GM12878 (cell line): ENCODE measurements around the gene AQP2. TPM values are rescaled to one million over a fixed set of nuclear protein-coding genes. Genes with fewer than 3 reads are reported as not detected.

Experiments
- ATAC-seq: fragments of 200-7000 bp; cut with Tn5 transposase; 3 replicates; pipeline ENCODE4 v1.9.1; 2020; ENCODE audit warnings: mild to moderate bottlenecking, moderate library complexity
- BruUV-seq: library from RNA; stranded (reverse); fragments of 400-500 nt; replicated peaks from 2 replicates; lab custom pipeline; 2021; lab: Mats Ljungman, UMichigan
- CTCF ChIA-PET: fragments of 300-600 bp; sonication (Branson Sonifier 250); formaldehyde crosslinking; extraction: SDS; loops from one replicate; lab custom pipeline; 2021; ENCODE audit warnings: inconsistent platforms; lab: Yijun Ruan, JAX
- POLR2A ChIA-PET: fragments of 350-600 bp; formaldehyde crosslinking; extraction: SDS; loops from one replicate; lab custom pipeline; 2021; ENCODE audit warnings: inconsistent platforms; lab: Charles Lee
- RAD21 ChIA-PET: fragments of 300-600 bp; sonication (Branson Sonifier 250); formaldehyde crosslinking; loops from one replicate; lab custom pipeline; 2023; ENCODE audit warnings: antibody characterized with exemption; ENCODE audit not compliant: unreplicated experiment; lab: Charles Lee
- SMC1A ChIA-PET: fragments of 300-600 bp; sonication (Branson Sonifier 250); formaldehyde crosslinking; loops from one replicate; lab custom pipeline; 2023; ENCODE audit not compliant: unreplicated experiment, uncharacterized antibody; lab: Charles Lee
- DNase-seq: peaks from one replicate; pipeline ENCODE4 v3.0.0-alpha.2; 2011; ENCODE audit warnings: low read depth, low spot score
- FAIRE-seq: peaks from 3 replicates; lab custom pipeline; 2011; peaks lifted over from hg19 to GRCh38; lab: Jason Lieb, UNC
- H2AFZ ChIP-seq: 2 replicates; pipeline ENCODE4 v1.6.0; 2011; ENCODE audit warnings: low read depth, low read length, control low read depth; ENCODE audit not compliant: control insufficient read depth
- H3K27ac ChIP-seq: 2 replicates; pipeline ENCODE4 v1.5.1; 2011; ENCODE audit warnings: control low read depth; ENCODE audit not compliant: control insufficient read depth, insufficient read depth
- H3K27me3 ChIP-seq, 2 experiments: replicated peaks in 1 of 2; 2 replicates each; pipeline versions ENCODE4 v1.6.0 to v1.6.1; 2011; ENCODE audit warnings: low read length in 1 of 2; ENCODE audit not compliant: control insufficient read depth in 2 of 2, insufficient read depth in 2 of 2
- H3K36me3 ChIP-seq, 2 experiments: 2 replicates each; pipeline ENCODE4 v1.5.1; 2011; ENCODE audit warnings: low read length in 1 of 2; ENCODE audit not compliant: control insufficient read depth in 2 of 2, insufficient read depth in 2 of 2
- H3K4me1 ChIP-seq: 2 replicates; pipeline ENCODE4 v1.6.1; 2011; ENCODE audit warnings: mild to moderate bottlenecking, low read length, moderate library complexity, mixed read lengths; ENCODE audit not compliant: control insufficient read depth, insufficient read depth
- H3K4me2 ChIP-seq: 2 replicates; pipeline ENCODE4 v1.6.0; 2011; ENCODE audit warnings: control low read depth; ENCODE audit not compliant: control insufficient read depth, insufficient read depth
- H3K4me3 ChIP-seq: fragments of 200-600 bp; sonication (generic); 2 replicates; pipeline ENCODE4 v1.5.1; 2016
- H3K79me2 ChIP-seq: 2 replicates; pipeline ENCODE4 v1.6.0; 2011; ENCODE audit warnings: low read length; ENCODE audit not compliant: control insufficient read depth, insufficient read depth
- H3K9ac ChIP-seq: 2 replicates; pipeline ENCODE4 v1.8.0; 2011; ENCODE audit warnings: low read length, control low read depth, mixed read lengths; ENCODE audit not compliant: control insufficient read depth, insufficient read depth
- H3K9me3 ChIP-seq: replicated peaks from 3 replicates; pipeline ENCODE4 v1.5.1; 2011; ENCODE audit warnings: mild to moderate bottlenecking, low read length; ENCODE audit not compliant: control insufficient read depth, insufficient read depth
- H4K20me1 ChIP-seq: 2 replicates; pipeline ENCODE4 v1.6.0; 2011; ENCODE audit not compliant: control insufficient read depth, insufficient read depth
- HDAC6 ChIP-seq: fragments of 200-600 bp; sonication (generic); IDR thresholded peaks from one replicate; pipeline ENCODE4 v1.8.0; 2017; ENCODE audit warnings: antibody characterized with exemption; ENCODE audit not compliant: unreplicated experiment
- MXI1 ChIP-seq: fragments of 150-350 bp; IDR thresholded peaks from 2 replicates; pipeline ENCODE4 v1.6.1; 2011; ENCODE audit warnings: low read depth, mild to moderate bottlenecking, inconsistent platforms, low read length, improper control_type of control experiment
- RB1 ChIP-seq: fragments of 450-650 bp; formaldehyde crosslinking; IDR thresholded peaks from 2 replicates; pipeline ENCODE4 v1.6.1; 2017; ENCODE audit warnings: mild to moderate bottlenecking, borderline replicate concordance
- STAT1 ChIP-seq: fragments of 450-650 bp; conservative IDR thresholded peaks from 2 replicates; pipeline ENCODE4 v1.6.1; 2014; ENCODE audit warnings: antibody characterized with exemption, mild to moderate bottlenecking
- SUZ12 ChIP-seq: fragments of 200-600 bp; sonication (generic); IDR thresholded peaks from one replicate; pipeline ENCODE4 v1.6.1; 2018; ENCODE audit warnings: antibody characterized with exemption, mild to moderate bottlenecking; ENCODE audit not compliant: unreplicated experiment
- YY1 ChIP-seq: IDR thresholded peaks from 2 replicates; pipeline ENCODE4 v1.6.1; 2011; ENCODE audit warnings: low read depth, mild to moderate bottlenecking, low read length
- ZBED1 ChIP-seq: IDR thresholded peaks from 2 replicates; pipeline ENCODE4 v1.6.1; 2016; ENCODE audit warnings: borderline replicate concordance
- WGBS: methylation state at CpG from one replicate; pipeline ENCODE4 v1.1.6; 2016; ENCODE audit warnings: low lambda C conversion rate; ENCODE audit not compliant: insufficient replicate concordance, insufficient coverage; ENCODE audit errors: missing lambda C conversion rate; 5-methylcytosine and 5-hydroxymethylcytosine counted together
- in situ Hi-C: fragments of 300-500 bp; cut with MboI; formaldehyde crosslinking; loops from 9 replicates; pipeline ENCODE4 v1.14.3; 2018; ENCODE audit warnings: mixed read lengths
- intact Hi-C: fragments of 100-400 bp; cut with micrococcal nuclease; formaldehyde crosslinking; loops from one replicate; pipeline ENCODE4 v1.14.2; 2022; ENCODE audit not compliant: unreplicated experiment
- polyA plus RNA-seq, 11 experiments: library from polyadenylated mRNA; depleted of rRNA in 4 of 11; unstranded in 6 of 11; stranded (reverse) in 5 of 11; fragments of >200 nt; fragmentation: Nextera tagmentation in 4 of 11; fragmentation: Illumina TruSeq in 1 of 11; extraction: Ambion mirVana in 4 of 11; extraction: Trizol in 1 of 11; gene quantifications; 1 replicate in 1 of 11; 2 replicates in 10 of 11; pipeline versions ENCODE4 v1.2.1 to v1.2.3, GENCODE V29; 2011 to 2016; ENCODE audit warnings: inconsistent platforms in 2 of 11, missing spikeins in 2 of 11, low read depth in 1 of 11
- total RNA-seq, 4 experiments: library from RNA; depleted of rRNA in 3 of 4; stranded (reverse); fragments of >200 nt in 3 of 4; fragmentation: Illumina TruSeq in 1 of 4; extraction: Trizol in 1 of 4; gene quantifications; 2 replicates each; pipeline versions ENCODE4 v1.2.1 to v1.2.3, GENCODE V29; 2013 to 2021
- TF ChIP-seq, protein P1 (sequence below): IDR thresholded peaks from 2 replicates; pipeline ENCODE4 v1.6.1; 2012; ENCODE audit warnings: low read depth, low read length, improper control_type of control experiment
- TF ChIP-seq, protein P2 (sequence below): fragments of 450-650 bp; IDR thresholded peaks from 2 replicates; pipeline ENCODE4 v1.6.1; 2017; ENCODE audit warnings: borderline replicate concordance

The AQP2 gene
- total and polyA plus RNA-seq, 10 of the 15 experiments (the other 5 are each of a cell fraction or from before 2014, with no cell fraction given), result not detected

DNA sequence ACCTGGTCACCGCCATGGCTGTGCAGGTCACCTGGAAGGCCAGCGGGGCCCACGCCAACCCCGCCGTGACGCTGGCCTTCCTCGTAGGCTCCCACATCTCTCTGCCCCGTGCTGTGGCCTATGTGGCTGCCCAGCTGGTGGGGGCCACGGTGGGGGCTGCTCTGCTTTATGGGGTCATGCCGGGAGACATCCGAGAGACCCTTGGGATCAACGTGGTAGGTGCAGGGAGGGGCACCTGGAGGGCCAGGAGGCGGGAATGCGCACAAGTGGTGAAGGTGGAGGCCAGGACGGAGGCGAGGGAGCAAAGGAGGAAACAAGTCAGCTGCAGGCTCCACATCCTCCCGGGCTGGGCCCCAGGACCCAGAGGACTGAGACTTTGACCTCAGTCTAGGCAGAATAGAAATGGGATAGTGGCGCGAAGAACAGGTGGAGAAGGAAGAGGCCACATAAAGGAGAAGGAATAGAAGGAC is 22.9 kb downstream of the AQP2 start:
- Histone ChIP-seq H3K27me3 (peaks cover 0 to 1% of the 10 kb centered on the region in 2 experiments; a peak in 1 of 4 replicates), H3K36me3 (no peaks in the 10 kb centered on the region), H3K4me3 (no peak overlapping the region), H2AFZ (no peak overlapping the region), H4K20me1 (no peaks in the 10 kb centered on the region), H3K9me3 (no peaks in the 10 kb centered on the region), H3K9ac (no peak overlapping the region)
- DNase-seq, result no peak
- SMC1A ChIA-PET, result no interaction called here
- TF ChIP-seq MXI1, result no peak
- TF ChIP-seq SUZ12, result no peak
- TF ChIP-seq, protein P1, sequence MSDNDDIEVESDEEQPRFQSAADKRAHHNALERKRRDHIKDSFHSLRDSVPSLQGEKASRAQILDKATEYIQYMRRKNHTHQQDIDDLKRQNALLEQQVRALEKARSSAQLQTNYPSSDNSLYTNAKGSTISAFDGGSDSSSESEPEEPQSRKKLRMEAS, result no peak
- TF ChIP-seq YY1, result no peak
- TF ChIP-seq ZBED1, result no peak
- TF ChIP-seq RB1, result no peak
- TF ChIP-seq STAT1, result no peak
- TF ChIP-seq, protein P2, sequence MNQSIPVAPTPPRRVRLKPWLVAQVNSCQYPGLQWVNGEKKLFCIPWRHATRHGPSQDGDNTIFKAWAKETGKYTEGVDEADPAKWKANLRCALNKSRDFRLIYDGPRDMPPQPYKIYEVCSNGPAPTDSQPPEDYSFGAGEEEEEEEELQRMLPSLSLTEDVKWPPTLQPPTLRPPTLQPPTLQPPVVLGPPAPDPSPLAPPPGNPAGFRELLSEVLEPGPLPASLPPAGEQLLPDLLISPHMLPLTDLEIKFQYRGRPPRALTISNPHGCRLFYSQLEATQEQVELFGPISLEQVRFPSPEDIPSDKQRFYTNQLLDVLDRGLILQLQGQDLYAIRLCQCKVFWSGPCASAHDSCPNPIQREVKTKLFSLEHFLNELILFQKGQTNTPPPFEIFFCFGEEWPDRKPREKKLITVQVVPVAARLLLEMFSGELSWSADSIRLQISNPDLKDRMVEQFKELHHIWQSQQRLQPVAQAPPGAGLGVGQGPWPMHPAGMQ, result no peak
- TF ChIP-seq HDAC6, result no peak
- TF ChIP-seq, all 136 proteins: peak for 0
- intact Hi-C loops (no loop called here), in situ Hi-C loops (loop anchor here (5.0 kb wide), 1 partner anchor 94 kb away; no protein-coding TSS in a partner anchor)
- no peak for ATAC-seq
- no peak for FAIRE-seq
- ChIA-PET CTCF (no interaction called here), RAD21 (no interaction called here), POLR2A (no interaction called here)
- Histone ChIP-seq H3K79me2 (no peaks in the 10 kb centered on the region), H3K27ac (no peak overlapping the region), H3K4me2 (no peak overlapping the region), H3K4me1 (no peaks in the 10 kb centered on the region)
- WGBS, result 46% methylated on average over 19 of the region's 19 CpGs
- BruUV-seq, result no TSS peak
